ENCODE results near the gene CDKN2A. TPM values are rescaled to one million over a fixed set of nuclear protein-coding genes. Genes with fewer than 3 reads are reported as not detected.

Gene CDKN2A
- total and polyA plus RNA-seq, 2 donors (not counting 3 experiments of a cell fraction or from before 2014, with no cell fraction given), result 8.5 to 10.7 TPM

DNA sequence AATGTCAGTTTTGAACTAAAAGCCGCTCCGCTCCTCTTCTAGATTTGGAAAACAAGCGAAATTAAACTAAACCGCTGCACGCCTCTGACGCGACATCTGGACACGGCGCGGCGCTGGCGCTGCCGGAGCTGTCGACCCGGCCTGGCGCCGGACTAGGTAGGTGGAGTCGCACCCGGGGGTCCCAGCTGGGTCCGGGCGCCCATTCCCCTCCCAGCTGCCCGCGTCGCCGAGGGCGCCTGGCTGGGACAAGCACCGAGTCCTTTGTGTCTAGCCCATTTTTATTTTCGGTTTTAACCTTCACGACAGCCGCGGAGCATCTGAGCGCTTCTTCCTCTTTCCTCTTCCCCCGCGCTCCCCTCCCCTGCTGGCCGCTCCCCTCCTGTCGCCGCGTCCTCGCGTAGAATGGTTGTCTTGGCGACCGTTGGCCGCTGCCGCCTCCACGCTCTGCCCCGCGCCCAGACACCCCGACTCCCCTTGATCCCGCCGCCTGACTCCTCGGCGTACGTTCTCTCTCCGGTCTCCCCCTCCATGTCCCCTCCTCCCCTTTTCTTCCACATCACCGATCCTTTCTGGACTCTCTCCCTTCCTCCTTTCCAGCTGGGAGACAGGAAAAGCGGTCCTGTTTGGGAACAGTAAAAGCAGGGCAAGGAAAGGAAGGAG, 944 bp upstream of the CDKN2A start:
- peak overlapping the region; percentile 75 for H3K27ac ChIP-seq (ENCODE audit: insufficient read depth, low read depth, low read length)
- H2AFZ ChIP-seq (ENCODE audit: low read depth, low read length), result peak overlapping the region; percentile 97
- CTCF ChIA-PET, result interaction anchor here (1.0 to 4.7 kb wide), 15 partner anchors 8 to 249 kb away, joined by 3 to 68 read pairs (median 4); partner anchors contain the start of gene CDKN2B
- H3K4me3 ChIP-seq (replicated peaks in 1 of 3; ENCODE audit: insufficient read depth in 1 of 3, low read depth in 1 of 3, low read length in 3 of 3), result peak overlapping the region; percentile 64 to 97 (median 94)
- TF ChIP-seq, protein P1, sequence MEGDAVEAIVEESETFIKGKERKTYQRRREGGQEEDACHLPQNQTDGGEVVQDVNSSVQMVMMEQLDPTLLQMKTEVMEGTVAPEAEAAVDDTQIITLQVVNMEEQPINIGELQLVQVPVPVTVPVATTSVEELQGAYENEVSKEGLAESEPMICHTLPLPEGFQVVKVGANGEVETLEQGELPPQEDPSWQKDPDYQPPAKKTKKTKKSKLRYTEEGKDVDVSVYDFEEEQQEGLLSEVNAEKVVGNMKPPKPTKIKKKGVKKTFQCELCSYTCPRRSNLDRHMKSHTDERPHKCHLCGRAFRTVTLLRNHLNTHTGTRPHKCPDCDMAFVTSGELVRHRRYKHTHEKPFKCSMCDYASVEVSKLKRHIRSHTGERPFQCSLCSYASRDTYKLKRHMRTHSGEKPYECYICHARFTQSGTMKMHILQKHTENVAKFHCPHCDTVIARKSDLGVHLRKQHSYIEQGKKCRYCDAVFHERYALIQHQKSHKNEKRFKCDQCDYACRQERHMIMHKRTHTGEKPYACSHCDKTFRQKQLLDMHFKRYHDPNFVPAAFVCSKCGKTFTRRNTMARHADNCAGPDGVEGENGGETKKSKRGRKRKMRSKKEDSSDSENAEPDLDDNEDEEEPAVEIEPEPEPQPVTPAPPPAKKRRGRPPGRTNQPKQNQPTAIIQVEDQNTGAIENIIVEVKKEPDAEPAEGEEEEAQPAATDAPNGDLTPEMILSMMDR (IDR thresholded peaks at IDR 0.05; ENCODE audit: extremely low read depth in 1 of 2, insufficient read depth in 1 of 2, low read depth in 1 of 2, low read length in 2 of 2), result peak in 1 of 2 donors; percentile 1
- no peak for TF ChIP-seq EZH2 (IDR thresholded peaks at IDR 0.05; ENCODE audit: borderline replicate concordance, low read depth, low read length, severe bottlenecking)
- H3K36me3 ChIP-seq (ENCODE audit: control insufficient read depth in 2 of 2, extremely low read depth in 1 of 2, insufficient read depth in 2 of 2, low read length in 2 of 2), result no peaks in the 10 kb centered on the region
- BruUV-seq (replicated peaks), result TSS peak; percentile 42
- DNase-seq (ENCODE audit: low read depth, low spot score) (peak; percentile 69), FAIRE-seq (peak; percentile 12)
- H3K4me2 ChIP-seq (ENCODE audit: insufficient read depth, low read length), result peak overlapping the region; percentile 80
- H4K20me1 ChIP-seq (replicated peaks; ENCODE audit: control insufficient read depth, extremely low read depth, insufficient read depth, low read length), result no peaks in the 10 kb centered on the region
- H3K9me1 ChIP-seq (replicated peaks; ENCODE audit: control insufficient read depth, extremely low read depth, insufficient read depth, low read length), result no peaks in the 10 kb centered on the region
- dilution Hi-C loops (cut with MboI; ENCODE audit: extremely low pct_ligation_motif_present, low sequenced_read_pairs), result no loop called here
- H3K9me3 ChIP-seq (replicated peaks; ENCODE audit: control insufficient read depth, insufficient read depth, low read length), result no peaks in the 10 kb centered on the region
- POLR2A ChIA-PET, result interaction anchor here (1.0 to 1.5 kb wide), 2 partner anchors 13 to 183 kb away, joined by 3 to 8 read pairs; partner anchors contain the start of gene CDKN2B
- H3K4me1 ChIP-seq (ENCODE audit: control insufficient read depth, extremely low read depth, insufficient read depth, low read length), result peaks cover 9% of the 10 kb centered on the region
- peaks cover 0 to 2% of the 10 kb centered on the region in 2 experiments for H3K27me3 ChIP-seq (ENCODE audit: control insufficient read depth in 2 of 2, insufficient read depth in 2 of 2, low read length in 2 of 2)
- no peaks in the 10 kb centered on the region for H3K79me2 ChIP-seq (ENCODE audit: control insufficient read depth, insufficient read depth, low read length)
- H3K9ac ChIP-seq (replicated peaks; ENCODE audit: extremely low read depth, insufficient read depth, low read length), result peak overlapping the region; percentile 85
- intact Hi-C loops (cut with micrococcal nuclease), result loop anchor here (1.0 kb wide), 2 partner anchors 14 to 181 kb away; partner anchors contain the start of gene CDKN2B

DNA sequence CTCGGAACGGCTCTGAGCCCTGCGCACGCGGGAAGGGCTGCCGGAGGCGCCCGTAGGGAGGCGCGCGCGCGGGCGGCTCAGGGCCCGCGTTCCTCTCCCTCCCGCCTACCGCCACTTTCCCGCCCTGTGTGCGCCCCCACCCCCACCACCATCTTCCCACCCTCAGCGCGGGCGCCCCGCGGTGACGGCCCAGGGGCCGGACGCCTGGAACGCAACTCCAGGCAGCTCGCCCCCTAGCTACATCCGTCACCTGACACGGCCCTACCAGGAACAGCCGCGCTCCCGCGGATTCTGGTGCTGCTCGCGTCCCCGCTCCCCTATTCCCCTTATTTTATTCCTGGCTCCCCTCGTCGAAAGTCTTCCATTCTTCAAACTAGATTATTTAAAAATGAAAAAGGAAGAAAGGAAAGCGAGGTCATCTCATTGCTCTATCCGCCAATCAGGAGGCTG, 389 bp upstream of the CDKN2A start, which contains the start of gene CDKN2B-AS1:
Gene CDKN2B-AS1 (plus strand): TSS at position 236 of the 450 bp plus-strand sequence.
- H2AFZ ChIP-seq (ENCODE audit: low read depth, low read length), result peak within 1 kb of the TSS; percentile 97
- FAIRE-seq (peak; percentile 42), DNase-seq (ENCODE audit: low read depth, low spot score) (peak; percentile 74)
- CTCF ChIA-PET, result interaction anchor here (0.6 to 4.7 kb wide), 17 partner anchors 9 to 458 kb away, joined by 3 to 68 read pairs (median 4); partner anchors contain the start of gene CDKN2B
- no peaks in the 10 kb centered on the region for H3K79me2 ChIP-seq (ENCODE audit: control insufficient read depth, insufficient read depth, low read length)
- no peaks in the 10 kb centered on the region for H4K20me1 ChIP-seq (replicated peaks; ENCODE audit: control insufficient read depth, extremely low read depth, insufficient read depth, low read length)
- H3K9me1 ChIP-seq (replicated peaks; ENCODE audit: control insufficient read depth, extremely low read depth, insufficient read depth, low read length), result no peaks in the 10 kb centered on the region
- peaks cover 13% of the 10 kb centered on the region for H3K4me1 ChIP-seq (ENCODE audit: control insufficient read depth, extremely low read depth, insufficient read depth, low read length)
- TF ChIP-seq POLR2A (IDR thresholded peaks at IDR 0.05; ENCODE audit: low read depth, low read length), result no peak
- no peak for TF ChIP-seq MYC (IDR thresholded peaks at IDR 0.05; ENCODE audit: low read depth, low read length)
- TF ChIP-seq, protein P1 (IDR thresholded peaks at IDR 0.05; ENCODE audit: extremely low read depth in 1 of 2, insufficient read depth in 1 of 2, low read depth in 1 of 2, low read length in 2 of 2), result peak in 1 of 2 donors; percentile 23
- H3K27ac ChIP-seq (ENCODE audit: insufficient read depth, low read depth, low read length), result peak within 1 kb of the TSS; percentile 75
- peak within 1 kb of the TSS; percentile 85 for H3K9ac ChIP-seq (replicated peaks; ENCODE audit: extremely low read depth, insufficient read depth, low read length)
- intact Hi-C loops (cut with micrococcal nuclease) (loop anchor here (1.0 kb wide), 2 partner anchors 15 to 180 kb away; partner anchors contain the start of gene CDKN2B), dilution Hi-C loops (cut with MboI; ENCODE audit: extremely low pct_ligation_motif_present, low sequenced_read_pairs) (no loop called here)
- H3K4me3 ChIP-seq (replicated peaks in 1 of 3; ENCODE audit: insufficient read depth in 1 of 3, low read depth in 1 of 3, low read length in 3 of 3), result peak within 1 kb of the TSS; percentile 64 to 97 (median 94)
- POLR2A ChIA-PET, result interaction anchor here (1.0 to 1.5 kb wide), 2 partner anchors 14 to 183 kb away, joined by 3 to 8 read pairs; partner anchors contain the start of gene CDKN2B
- no TSS peak for BruUV-seq (replicated peaks)
- peaks cover under 1 to 8% of the 10 kb centered on the region in 2 experiments for H3K27me3 ChIP-seq (ENCODE audit: control insufficient read depth in 2 of 2, insufficient read depth in 2 of 2, low read length in 2 of 2)
- H3K4me2 ChIP-seq (ENCODE audit: insufficient read depth, low read length), result peak within 1 kb of the TSS; percentile 80
- H3K9me3 ChIP-seq (replicated peaks; ENCODE audit: control insufficient read depth, insufficient read depth, low read length), result no peaks in the 10 kb centered on the region
- H3K36me3 ChIP-seq (ENCODE audit: control insufficient read depth in 2 of 2, extremely low read depth in 1 of 2, insufficient read depth in 2 of 2, low read length in 2 of 2), result no peaks in the 10 kb centered on the region

Data from endothelial cell of umbilical vein (primary cell).